Activated CD4-positive, alpha-beta T cell treated with anti-CD3 and anti-CD28 coated beads for 36 hours (primary cell): ENCODE data around the gene CSRP1. TPM values are rescaled to one million over a fixed set of nuclear protein-coding genes. Genes with fewer than 3 reads are reported as not detected.
A peak's percentile ranks its signal among the peaks of the same experiment; 100 is the strongest.
"Not testable (repeated sequence)": the region's sequence is repeated elsewhere in the genome, so short reads cannot be mapped to it uniquely, and the experiment has no call there.

Source experiments
- ATAC-seq: fragments of 200-7000 bp; cut with Tn5 transposase; one replicate; pipeline ENCODE4 v1.10.0; 2021; ENCODE audit warnings: mild to moderate bottlenecking, moderate library complexity
- CTCF ChIA-PET: fragments of 350-600 bp; sonication (Branson Sonifier 250); formaldehyde crosslinking; loops from one replicate; lab custom pipeline; 2021; ENCODE audit warnings: antibody characterized with exemption; lab: Charles Lee
- POLR2A ChIA-PET: fragments of 350-600 bp; sonication (Branson Sonifier 250); formaldehyde crosslinking; loops from one replicate; lab custom pipeline; 2021; ENCODE audit warnings: antibody characterized with exemption, inconsistent platforms; lab: Charles Lee
- DNase-seq: peaks from one replicate; pipeline ENCODE4 v3.0.0-alpha.2; 2020
- H3K27ac Mint-ChIP-seq: one replicate; pipeline ENCODE4 v1.8.0; 2021; ENCODE audit warnings: mixed read lengths
- H3K27me3 Mint-ChIP-seq: one replicate; pipeline ENCODE4 v1.8.0; 2021; ENCODE audit warnings: mixed read lengths
- H3K36me3 Mint-ChIP-seq: one replicate; pipeline ENCODE4 v1.8.0; 2021; ENCODE audit warnings: low read depth, mixed read lengths
- H3K4me1 Mint-ChIP-seq: one replicate; pipeline ENCODE4 v1.8.0; 2021; ENCODE audit warnings: mixed read lengths
- H3K4me3 Mint-ChIP-seq: one replicate; pipeline ENCODE4 v1.8.0; 2021; ENCODE audit warnings: mild to moderate bottlenecking, moderate library complexity, mixed read lengths
- H3K9me3 Mint-ChIP-seq: one replicate; pipeline ENCODE4 v1.8.0; 2021; ENCODE audit warnings: low read depth, mixed read lengths
- intact Hi-C, 2 experiments: fragments of 100-400 bp; cut with DNase I in 1 of 2; cut with micrococcal nuclease in 1 of 2; formaldehyde crosslinking; loops; one replicate each; pipeline versions ENCODE4 v1.14.2 to v1.15.1; 2022 to 2024; cut with DNase I, micrococcal nuclease
- total RNA-seq, 2 experiments: library from RNA; stranded (reverse); gene quantifications; one replicate each; pipeline ENCODE4 v1.2.3, GENCODE V29; 2021

The CSRP1 gene
- 10 to 100 TPM; 49.2 to 50.7 TPM for total RNA-seq

GRCh38 chr1:201506557-201507359 lies at the start of gene CSRP1:
TSS of gene CSRP1 (minus strand) at chr1:201507123. CDS start at chr1:201496303, 10,820 bp downstream.
- Mint-ChIP-seq H3K4me1 (peaks cover 31% of the 10 kb centered on the region), H3K9me3 (no peaks in the 10 kb centered on the region), H3K36me3 (peaks cover 1% of the 10 kb centered on the region), H3K27ac (peak within 1 kb of the TSS; percentile 89), H3K4me3 (peak within 1 kb of the TSS; percentile 91), H3K27me3 (no peaks in the 10 kb centered on the region)
- DNase-seq (peak; percentile 92), ATAC-seq (peak; percentile 94)
- POLR2A ChIA-PET: no interaction called here
- CTCF ChIA-PET: interaction anchor here (0.5 to 3.7 kb wide), 9 partner anchors 9 to 484 kb away, joined by 3 to 43 read pairs (median 3); no protein-coding TSS in a partner anchor
- intact Hi-C loops: loop anchor here in 1 of 2 experiments (1.0 to 10.0 kb wide), 6 partner anchors 24 to 638 kb away; partner anchors contain the start of genes ARL8A, IPO9 and TMEM9

GRCh38 chr1:201555593-201555945 lies 48.6 kb upstream of the CSRP1 start:
- Mint-ChIP-seq H3K4me1 (peaks cover 3% of the 10 kb centered on the region), H3K4me3 (no peak overlapping the region), H3K27ac (no peak overlapping the region), H3K36me3 (no peaks in the 10 kb centered on the region), H3K27me3 (no peaks in the 10 kb centered on the region), H3K9me3 (no peaks in the 10 kb centered on the region)
- ChIA-PET POLR2A (no interaction called here), CTCF (interaction anchor here (0.9 to 1.0 kb wide), 2 partner anchors 149 to 239 kb away, joined by 3 read pairs; no protein-coding TSS in a partner anchor)
- intact Hi-C loops: no loop called here
- DNase-seq (no peak), ATAC-seq (no peak)

GRCh38 chr1:201554789-201555592 lies 48.1 kb upstream of the CSRP1 start:
- Mint-ChIP-seq H3K27me3 (no peaks in the 10 kb centered on the region), H3K36me3 (no peaks in the 10 kb centered on the region), H3K27ac (no peak overlapping the region), H3K4me3 (no peak overlapping the region), H3K4me1 (peaks cover 3% of the 10 kb centered on the region), H3K9me3 (no peaks in the 10 kb centered on the region)
- POLR2A ChIA-PET: no interaction called here
- intact Hi-C loops: no loop called here
- DNase-seq (no peak), ATAC-seq (no peak)
- CTCF ChIA-PET: interaction anchor here (0.9 to 1.0 kb wide), 2 partner anchors 150 to 240 kb away, joined by 3 read pairs; no protein-coding TSS in a partner anchor

GRCh38 chr1:201554190-201554600 lies 47.3 kb upstream of the CSRP1 start:
- no peaks in the 10 kb centered on the region for H3K4me1 Mint-ChIP-seq
- no peaks in the 10 kb centered on the region for H3K9me3 Mint-ChIP-seq
- no peak overlapping the region for H3K27ac Mint-ChIP-seq
- ChIA-PET POLR2A (no interaction called here), CTCF (no interaction called here)
- H3K36me3 Mint-ChIP-seq: no peaks in the 10 kb centered on the region
- DNase-seq (no peak), ATAC-seq (no peak)
- H3K4me3 Mint-ChIP-seq: no peak overlapping the region
- intact Hi-C loops: no loop called here
- no peaks in the 10 kb centered on the region for H3K27me3 Mint-ChIP-seq

GRCh38 chr1:201553496-201554189 lies 46.7 kb upstream of the CSRP1 start:
- DNase-seq: no peak
- H3K27ac Mint-ChIP-seq: no peak overlapping the region
- no peaks in the 10 kb centered on the region for H3K4me1 Mint-ChIP-seq
- no peaks in the 10 kb centered on the region for H3K27me3 Mint-ChIP-seq
- H3K36me3 Mint-ChIP-seq: no peaks in the 10 kb centered on the region
- ChIA-PET CTCF (no interaction called here), POLR2A (no interaction called here)
- intact Hi-C loops: no loop called here
- no peak for ATAC-seq
- no peak overlapping the region for H3K4me3 Mint-ChIP-seq
- no peaks in the 10 kb centered on the region for H3K9me3 Mint-ChIP-seq

GRCh38 chr1:201552941-201553351 lies 46.0 kb upstream of the CSRP1 start:
- CTCF ChIA-PET: no interaction called here
- Mint-ChIP-seq H3K27ac (no peak overlapping the region), H3K9me3 (no peaks in the 10 kb centered on the region), H3K36me3 (no peaks in the 10 kb centered on the region), H3K4me1 (no peaks in the 10 kb centered on the region), H3K27me3 (no peaks in the 10 kb centered on the region), H3K4me3 (no peak overlapping the region)
- no peak for DNase-seq
- POLR2A ChIA-PET: no interaction called here
- ATAC-seq: no peak
- intact Hi-C loops: no loop called here

- ChIA-PET POLR2A (no interaction called here), CTCF (interaction anchor here (0.6 to 2.3 kb wide), 5 partner anchors 8 to 637 kb away, joined by 3 to 13 read pairs (median 4); no protein-coding TSS in a partner anchor)
- Mint-ChIP-seq H3K27ac (no peak overlapping the region), H3K4me1 (no peaks in the 10 kb centered on the region), H3K9me3 (no peaks in the 10 kb centered on the region), H3K27me3 (no peaks in the 10 kb centered on the region), H3K4me3 (no peak overlapping the region), H3K36me3 (no peaks in the 10 kb centered on the region)
- DNase-seq (no peak), ATAC-seq (no peak)
- intact Hi-C loops: no loop called here
Measured at GRCh38 chr1:201551877-201552731, 45.2 kb upstream of the CSRP1 start.

- no peak for ATAC-seq
- intact Hi-C loops: no loop called here
- ChIA-PET CTCF (interaction anchor here (0.6 to 2.3 kb wide), 5 partner anchors 9 to 366 kb away, joined by 3 to 13 read pairs (median 4); no protein-coding TSS in a partner anchor), POLR2A (no interaction called here)
- no peak overlapping the region for H3K4me3 Mint-ChIP-seq
- no peaks in the 10 kb centered on the region for H3K36me3 Mint-ChIP-seq
- no peaks in the 10 kb centered on the region for H3K27me3 Mint-ChIP-seq
- no peak for DNase-seq
- H3K9me3 Mint-ChIP-seq: no peaks in the 10 kb centered on the region
- H3K4me1 Mint-ChIP-seq: no peaks in the 10 kb centered on the region
- no peak overlapping the region for H3K27ac Mint-ChIP-seq
Measured at GRCh38 chr1:201551096-201551495, 44.2 kb upstream of the CSRP1 start.

- H3K36me3 Mint-ChIP-seq, intact Hi-C loops, H3K9me3 Mint-ChIP-seq, ATAC-seq, H3K27ac Mint-ChIP-seq, POLR2A ChIA-PET, H3K4me3 Mint-ChIP-seq, H3K27me3 Mint-ChIP-seq, DNase-seq, H3K4me1 Mint-ChIP-seq: not testable (repeated sequence)
- CTCF ChIA-PET: interaction anchor here (0.7 kb wide), 1 partner anchor 187 kb away, joined by 3 read pairs; no protein-coding TSS in a partner anchor
Measured at GRCh38 chr1:201549522-201549921, 42.6 kb upstream of the CSRP1 start.

GRCh38 chr1:201545851-201546492 lies 39.0 kb upstream of the CSRP1 start:
- Mint-ChIP-seq H3K9me3 (no peaks in the 10 kb centered on the region), H3K27ac (no peak overlapping the region), H3K27me3 (peaks cover 14% of the 10 kb centered on the region), H3K4me1 (no peaks in the 10 kb centered on the region), H3K4me3 (no peak overlapping the region), H3K36me3 (no peaks in the 10 kb centered on the region)
- peak; percentile 57 for ATAC-seq
- DNase-seq: no peak
- intact Hi-C loops: no loop called here
- ChIA-PET CTCF (no interaction called here), POLR2A (no interaction called here)
